ENCODE measurements around the gene VIPAS39. TPM values are rescaled to one million over a fixed set of nuclear protein-coding genes. Genes with fewer than 3 reads are reported as not detected.

Gene VIPAS39
- total RNA-seq, 4 donors from 2014 or later = 18.6 to 31.8 (median 21.5) TPM

- 92% methylated on average over 2 of the region's 2 CpGs; no CpG with 5 or more reads in 1 of the 2 donors for WGBS, 2 donors (ENCODE audit: low coverage in 1 of 2)
Observed at GRCh38 chr14:77442196-77442595, 15.2 kb downstream of the VIPAS39 start.

DNA sequence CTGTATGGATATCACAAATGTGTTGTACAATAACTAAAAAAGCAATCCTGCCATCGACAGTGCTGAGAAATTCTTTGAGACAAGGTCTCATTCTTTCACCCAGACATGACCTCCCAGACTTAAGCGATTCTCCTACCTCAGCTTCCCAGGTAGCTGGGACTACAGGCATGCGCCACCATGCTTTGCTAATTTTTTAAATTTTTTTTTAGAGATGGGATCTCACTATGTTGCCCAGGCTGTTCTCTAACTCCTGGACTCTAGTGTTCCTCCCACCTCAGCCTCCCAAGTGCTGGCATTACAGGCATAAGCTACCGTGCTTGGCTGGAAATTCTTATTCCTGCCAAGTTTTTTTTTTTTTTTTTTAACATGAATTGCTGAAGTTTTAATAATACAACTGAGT, 17.5 kb downstream of the VIPAS39 start:
- Histone ChIP-seq H3K36me3 (peaks cover 11 to 96% of the 10 kb centered on the region in 2 donors), H3K9me3 (no peaks in the 10 kb centered on the region)
- ATAC-seq = no peak

More at GRCh38 chr14:77442196-77442595, 15.2 kb downstream of the VIPAS39 start:
- no peaks in the 10 kb centered on the region for H3K9me3 ChIP-seq
- no peak for TF ChIP-seq POLR2A (IDR thresholded peaks at IDR 0.05)
- ATAC-seq = no peak
- H3K4me3 ChIP-seq = no peak overlapping the region
- peaks cover 7 to 93% of the 10 kb centered on the region in 2 donors for H3K36me3 ChIP-seq
- no peaks in the 10 kb centered on the region for H3K27me3 ChIP-seq
- no peak overlapping the region for H3K27ac ChIP-seq
- no peaks in the 10 kb centered on the region for H3K4me1 ChIP-seq

GRCh38 chr14:77438596-77438995, 18.8 kb downstream of the VIPAS39 start:
- 95 to 100% methylated on average over 1 of the region's 1 CpG for WGBS, 2 donors (ENCODE audit: low coverage in 1 of 2)
- Histone ChIP-seq H3K4me3 (no peak overlapping the region), H3K27me3 (no peaks in the 10 kb centered on the region), H3K36me3 (peaks cover 11 to 96% of the 10 kb centered on the region in 2 donors), H3K9me3 (no peaks in the 10 kb centered on the region), H3K27ac (no peak overlapping the region), H3K4me1 (no peaks in the 10 kb centered on the region)
- TF ChIP-seq EP300 (IDR thresholded peaks at IDR 0.05) (no peak), POLR2A (IDR thresholded peaks at IDR 0.05) (no peak), POLR2AphosphoS5 (IDR thresholded peaks at IDR 0.05) (no peak)
- TF ChIP-seq, protein P1, sequence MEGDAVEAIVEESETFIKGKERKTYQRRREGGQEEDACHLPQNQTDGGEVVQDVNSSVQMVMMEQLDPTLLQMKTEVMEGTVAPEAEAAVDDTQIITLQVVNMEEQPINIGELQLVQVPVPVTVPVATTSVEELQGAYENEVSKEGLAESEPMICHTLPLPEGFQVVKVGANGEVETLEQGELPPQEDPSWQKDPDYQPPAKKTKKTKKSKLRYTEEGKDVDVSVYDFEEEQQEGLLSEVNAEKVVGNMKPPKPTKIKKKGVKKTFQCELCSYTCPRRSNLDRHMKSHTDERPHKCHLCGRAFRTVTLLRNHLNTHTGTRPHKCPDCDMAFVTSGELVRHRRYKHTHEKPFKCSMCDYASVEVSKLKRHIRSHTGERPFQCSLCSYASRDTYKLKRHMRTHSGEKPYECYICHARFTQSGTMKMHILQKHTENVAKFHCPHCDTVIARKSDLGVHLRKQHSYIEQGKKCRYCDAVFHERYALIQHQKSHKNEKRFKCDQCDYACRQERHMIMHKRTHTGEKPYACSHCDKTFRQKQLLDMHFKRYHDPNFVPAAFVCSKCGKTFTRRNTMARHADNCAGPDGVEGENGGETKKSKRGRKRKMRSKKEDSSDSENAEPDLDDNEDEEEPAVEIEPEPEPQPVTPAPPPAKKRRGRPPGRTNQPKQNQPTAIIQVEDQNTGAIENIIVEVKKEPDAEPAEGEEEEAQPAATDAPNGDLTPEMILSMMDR (IDR thresholded peaks at IDR 0.05) = no peak
- ATAC-seq = no peak

More for the DNA sequence above, 17.5 kb downstream of the VIPAS39 start:
- Histone ChIP-seq H3K4me1 (no peaks in the 10 kb centered on the region), H3K4me3 (no peak overlapping the region), H3K27me3 (no peaks in the 10 kb centered on the region), H3K27ac (no peak overlapping the region)
- WGBS, 2 donors (ENCODE audit: low coverage in 1 of 2) = 82 to 92% methylated on average over 3 to 4 of the region's 4 CpGs
- TF ChIP-seq, protein P1 (IDR thresholded peaks at IDR 0.05) = no peak
- TF ChIP-seq POLR2AphosphoS5 (IDR thresholded peaks at IDR 0.05) (no peak), EP300 (IDR thresholded peaks at IDR 0.05) (no peak), POLR2A (IDR thresholded peaks at IDR 0.05) (no peak)

- Histone ChIP-seq H3K27me3 (no peaks in the 10 kb centered on the region), H3K36me3 (peaks cover 4 to 96% of the 10 kb centered on the region in 2 donors), H3K27ac (no peak overlapping the region), H3K4me3 (no peak overlapping the region), H3K9me3 (no peaks in the 10 kb centered on the region), H3K4me1 (no peaks in the 10 kb centered on the region)
- ATAC-seq = no peak
- TF ChIP-seq POLR2AphosphoS5 (IDR thresholded peaks at IDR 0.05) = no peak
- TF ChIP-seq, protein P1 (IDR thresholded peaks at IDR 0.05) = no peak
- no peak for TF ChIP-seq EP300 (IDR thresholded peaks at IDR 0.05)
- TF ChIP-seq POLR2A (IDR thresholded peaks at IDR 0.05) = no peak
- 90 to 100% methylated on average over 3 of the region's 3 CpGs for WGBS, 2 donors (ENCODE audit: low coverage in 1 of 2)
Observed at GRCh38 chr14:77436042-77436441, 21.4 kb downstream of the VIPAS39 start.

GRCh38 chr14:77426396-77426795, 31.0 kb downstream of the VIPAS39 start:
- H3K9me3 ChIP-seq = no peaks in the 10 kb centered on the region
- 83% methylated on average over 2 to 3 of the region's 3 CpGs for WGBS, 2 donors (ENCODE audit: low coverage in 1 of 2)
- no peak overlapping the region for H3K27ac ChIP-seq
- no peaks in the 10 kb centered on the region for H3K4me1 ChIP-seq
- H3K36me3 ChIP-seq = peaks cover 4 to 100% of the 10 kb centered on the region in 2 donors
- no peak overlapping the region for H3K4me3 ChIP-seq
- no peak for ATAC-seq
- no peak for TF ChIP-seq POLR2A (IDR thresholded peaks at IDR 0.05)
- TF ChIP-seq, protein P1 (IDR thresholded peaks at IDR 0.05) = no peak
- no peaks in the 10 kb centered on the region for H3K27me3 ChIP-seq

Measured in gastroesophageal sphincter (tissue), 4 donors.